OCI-LY7 (cell line): ENCODE results near the gene CBX2. TPM values are rescaled to one million over a fixed set of nuclear protein-coding genes. Genes with fewer than 3 reads are reported as not detected.
A peak's percentile ranks its signal among the peaks of the same experiment; 100 is the strongest.

Experiments
- BruUV-seq: library from RNA; stranded (reverse); fragments of 400-500 nt; replicated peaks from 2 replicates; lab custom pipeline; 2021; lab: Mats Ljungman, UMichigan
- CTCF ChIA-PET: fragments of 300-600 bp; sonication (Branson Sonifier 250); formaldehyde crosslinking; loops from one replicate; lab custom pipeline; 2022; ENCODE audit warnings: antibody characterized with exemption; ENCODE audit not compliant: unreplicated experiment; lab: Charles Lee
- POLR2A ChIA-PET: fragments of 300-600 bp; sonication (Branson Sonifier 250); formaldehyde crosslinking; loops from one replicate; lab custom pipeline; 2022; ENCODE audit warnings: antibody characterized with exemption; lab: Charles Lee
- DNase-seq: peaks from one replicate; pipeline ENCODE4 v3.0.0-alpha.2; 2015; ENCODE audit warnings: low spot score
- H2AFZ ChIP-seq: fragments of 200-600 bp; sonication (generic), shearing (Covaris generic); 2 replicates; pipeline ENCODE4 v1.6.1; 2014; ENCODE audit warnings: mild to moderate bottlenecking, antibody characterized with exemption, low read length, moderate library complexity
- H3K27ac ChIP-seq: fragments of 200-600 bp; sonication (generic); 2 replicates; pipeline ENCODE4 v1.5.1; 2014; ENCODE audit warnings: mixed run types, low read depth, mild to moderate bottlenecking, moderate library complexity, low read length, inconsistent platforms; ENCODE audit not compliant: poor library complexity, severe bottlenecking
- H3K36me3 ChIP-seq: fragments of 200-600 bp; sonication (generic); 2 replicates; pipeline ENCODE4 v1.6.1; 2014; ENCODE audit warnings: mild to moderate bottlenecking, antibody characterized with exemption, low read length, moderate library complexity, mixed read lengths; ENCODE audit not compliant: insufficient read depth
- H3K4me1 ChIP-seq: fragments of 200-600 bp; sonication (generic); 2 replicates; pipeline ENCODE4 v1.5.1; 2014; ENCODE audit warnings: mild to moderate bottlenecking, low read length; ENCODE audit not compliant: insufficient read depth, poor library complexity, severe bottlenecking
- H3K4me2 ChIP-seq: fragments of 200-600 bp; sonication (generic); 2 replicates; pipeline ENCODE4 v1.6.1; 2014; ENCODE audit warnings: mild to moderate bottlenecking, low read length
- H3K4me3 ChIP-seq: fragments of 200-600 bp; sonication (generic); 2 replicates; pipeline ENCODE4 v1.5.1; 2014; ENCODE audit warnings: mild to moderate bottlenecking, low read depth, low read length; ENCODE audit not compliant: poor library complexity, severe bottlenecking
- H3K79me2 ChIP-seq: fragments of 200-600 bp; sonication (generic); 2 replicates; pipeline ENCODE4 v1.6.1; 2016; ENCODE audit warnings: low read depth, mild to moderate bottlenecking, low read length, moderate library complexity, mixed read lengths; ENCODE audit not compliant: insufficient read depth
- H3K9me2 ChIP-seq: fragments of 200-600 bp; sonication (generic); 2 replicates; pipeline ENCODE4 v1.6.1; 2016; ENCODE audit warnings: mild to moderate bottlenecking, low read length, mixed read lengths; ENCODE audit not compliant: insufficient read depth
- H3K9me3 ChIP-seq: fragments of 200-600 bp; sonication (generic); 2 replicates; pipeline ENCODE4 v1.6.1; 2014; ENCODE audit warnings: mild to moderate bottlenecking, mixed run types, low read length, mixed read lengths
- H4K20me1 ChIP-seq: fragments of 200-600 bp; sonication (generic); 2 replicates; pipeline ENCODE4 v1.6.1; 2014; ENCODE audit warnings: mild to moderate bottlenecking, antibody characterized with exemption, low read length, moderate library complexity, mixed read lengths; ENCODE audit not compliant: insufficient read depth
- EZH2phosphoT487 ChIP-seq: fragments of 200-600 bp; sonication (generic); IDR thresholded peaks from 2 replicates; pipeline ENCODE4 v1.6.1; 2018; ENCODE audit warnings: low read depth, borderline replicate concordance, mild to moderate bottlenecking, mixed run types, antibody characterized with exemption, low read length, moderate library complexity, mixed read lengths
- intact Hi-C: fragments of 100-400 bp; cut with micrococcal nuclease; formaldehyde crosslinking; loops from one replicate; pipeline ENCODE4 v1.10.0; 2022; ENCODE audit not compliant: unreplicated experiment
- total RNA-seq, 2 experiments: library from RNA; depleted of rRNA in 1 of 2; stranded (reverse); fragments of >200 nt in 1 of 2; shearing (Covaris generic) in 1 of 2; gene quantifications; 2 replicates each; pipeline ENCODE4 v1.2.3, GENCODE V29; 2014 to 2022
- TF ChIP-seq, protein P1 (sequence below): fragments of 200-600 bp; sonication (generic); conservative IDR thresholded peaks from 2 replicates; pipeline ENCODE4 v1.5.1; 2014; ENCODE audit warnings: mild to moderate bottlenecking, antibody characterized with exemption, low read length, moderate library complexity, mixed read lengths

The CBX2 gene
- total RNA-seq, 2 experiments from 2014 or later = 27.9 to 29.9 TPM

DNA sequence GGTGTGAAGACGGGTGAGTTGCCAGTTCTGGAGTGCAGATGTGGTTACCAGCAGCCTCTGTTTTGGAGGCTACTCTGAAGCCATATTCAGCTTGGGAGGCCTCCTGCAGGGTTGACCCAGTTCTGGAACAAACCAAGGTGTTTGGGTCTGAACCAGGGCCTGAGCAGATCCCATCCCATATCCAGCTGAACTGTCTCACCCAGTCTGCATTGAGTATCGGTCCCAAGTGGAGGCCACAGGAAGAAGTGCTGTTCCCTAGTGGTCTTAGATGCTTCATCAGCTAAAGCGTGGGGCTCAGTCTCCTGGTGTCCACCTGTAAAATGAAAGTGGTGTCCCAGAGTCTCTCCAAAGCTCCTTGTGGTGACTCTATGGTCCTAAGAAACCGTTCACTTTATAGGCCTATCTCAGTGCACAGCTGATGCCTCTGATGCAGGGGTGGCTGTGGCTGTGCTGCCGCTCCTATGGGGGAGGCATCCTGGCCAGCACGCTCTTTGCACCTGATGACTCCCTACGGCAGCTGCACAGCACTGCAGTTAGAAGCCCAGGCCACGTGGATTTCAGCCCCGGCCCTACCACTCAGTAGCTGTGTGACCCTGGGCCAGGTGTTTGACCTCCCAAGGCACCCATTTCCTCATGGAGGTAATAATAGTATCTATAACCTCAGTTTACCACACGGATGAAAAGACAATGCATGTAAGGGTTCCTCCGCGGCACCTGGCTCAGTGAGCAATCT is 40.2 kb downstream of the CBX2 start:
- H3K9me2 ChIP-seq = no peaks in the 10 kb centered on the region
- no peaks in the 10 kb centered on the region for H3K9me3 ChIP-seq
- no peak overlapping the region for H3K27ac ChIP-seq
- H3K4me1 ChIP-seq = peaks cover 15% of the 10 kb centered on the region
- peak; percentile 69 for DNase-seq
- H3K79me2 ChIP-seq = no peaks in the 10 kb centered on the region
- H3K4me2 ChIP-seq = peak overlapping the region; percentile 23
- TF ChIP-seq, protein P1, sequence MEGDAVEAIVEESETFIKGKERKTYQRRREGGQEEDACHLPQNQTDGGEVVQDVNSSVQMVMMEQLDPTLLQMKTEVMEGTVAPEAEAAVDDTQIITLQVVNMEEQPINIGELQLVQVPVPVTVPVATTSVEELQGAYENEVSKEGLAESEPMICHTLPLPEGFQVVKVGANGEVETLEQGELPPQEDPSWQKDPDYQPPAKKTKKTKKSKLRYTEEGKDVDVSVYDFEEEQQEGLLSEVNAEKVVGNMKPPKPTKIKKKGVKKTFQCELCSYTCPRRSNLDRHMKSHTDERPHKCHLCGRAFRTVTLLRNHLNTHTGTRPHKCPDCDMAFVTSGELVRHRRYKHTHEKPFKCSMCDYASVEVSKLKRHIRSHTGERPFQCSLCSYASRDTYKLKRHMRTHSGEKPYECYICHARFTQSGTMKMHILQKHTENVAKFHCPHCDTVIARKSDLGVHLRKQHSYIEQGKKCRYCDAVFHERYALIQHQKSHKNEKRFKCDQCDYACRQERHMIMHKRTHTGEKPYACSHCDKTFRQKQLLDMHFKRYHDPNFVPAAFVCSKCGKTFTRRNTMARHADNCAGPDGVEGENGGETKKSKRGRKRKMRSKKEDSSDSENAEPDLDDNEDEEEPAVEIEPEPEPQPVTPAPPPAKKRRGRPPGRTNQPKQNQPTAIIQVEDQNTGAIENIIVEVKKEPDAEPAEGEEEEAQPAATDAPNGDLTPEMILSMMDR = peak; percentile 27; the same call in 1 of the 2 replicates
- TF ChIP-seq EZH2phosphoT487 = no peak
- H4K20me1 ChIP-seq = no peaks in the 10 kb centered on the region
- ChIA-PET POLR2A (interaction anchor here (1.1 to 3.1 kb wide), 3 partner anchors 10 to 39 kb away, joined by 4 to 20 read pairs (median 4); no protein-coding TSS in a partner anchor), CTCF (interaction anchor here (0.6 to 2.3 kb wide), 2 partner anchors 19 to 76 kb away, joined by 4 to 14 read pairs; no protein-coding TSS in a partner anchor)
- no peaks in the 10 kb centered on the region for H3K36me3 ChIP-seq
- BruUV-seq = no TSS peak
- H3K4me3 ChIP-seq = no peak overlapping the region
- intact Hi-C loops = no loop called here
- H2AFZ ChIP-seq = no peak overlapping the region; the same call in 1 of the 2 replicates

DNA sequence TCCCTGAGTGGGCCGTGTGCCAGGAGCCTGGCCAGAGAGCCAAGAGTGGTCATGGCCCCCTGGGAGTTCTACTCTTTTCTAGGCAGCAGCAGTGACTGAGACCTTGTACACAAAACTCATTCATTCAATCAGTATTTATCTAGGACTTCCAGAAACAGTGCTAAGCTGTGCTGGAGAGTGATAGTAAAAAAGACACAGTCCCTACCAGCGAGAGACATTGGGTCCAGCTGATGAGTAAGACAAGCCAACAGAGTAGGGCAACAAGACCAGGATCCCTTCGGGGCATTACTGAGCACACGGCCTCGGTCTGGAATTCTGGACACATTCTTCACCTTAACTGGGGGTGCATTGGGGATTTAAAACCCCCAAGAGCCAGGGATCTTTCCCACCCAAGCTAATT is 41.1 kb downstream of the CBX2 start:
- H3K27ac ChIP-seq = no peak overlapping the region
- TF ChIP-seq, protein P1 = no peak
- no peak for TF ChIP-seq EZH2phosphoT487
- no peaks in the 10 kb centered on the region for H4K20me1 ChIP-seq
- ChIA-PET POLR2A (interaction anchor here (1.1 to 3.1 kb wide), 2 partner anchors 18 to 40 kb away, joined by 4 to 20 read pairs; no protein-coding TSS in a partner anchor), CTCF (interaction anchor here (0.6 to 2.3 kb wide), 2 partner anchors 18 to 77 kb away, joined by 4 to 14 read pairs; no protein-coding TSS in a partner anchor)
- no peak for DNase-seq
- BruUV-seq = no TSS peak
- H3K4me3 ChIP-seq = no peak overlapping the region
- intact Hi-C loops = no loop called here
- H3K4me1 ChIP-seq = peaks cover 15% of the 10 kb centered on the region
- no peak overlapping the region for H3K4me2 ChIP-seq
- H3K79me2 ChIP-seq = no peaks in the 10 kb centered on the region
- no peaks in the 10 kb centered on the region for H3K9me2 ChIP-seq
- H3K36me3 ChIP-seq = no peaks in the 10 kb centered on the region
- H2AFZ ChIP-seq = no peak overlapping the region
- no peaks in the 10 kb centered on the region for H3K9me3 ChIP-seq
